GM12878 (cell line): ENCODE results near the gene POU2F1.

ENCODE experiments used
- CTCF ChIP-seq, 3 experiments: IDR thresholded peaks in 2 of 3; conservative IDR thresholded peaks in 1 of 3; 2 replicates each; pipeline ENCODE4 v1.5.1; 2011; ENCODE audit warnings: low read depth in 3 of 3, low read length in 3 of 3, mild to moderate bottlenecking in 3 of 3, control low read depth in 2 of 3, moderate library complexity in 2 of 3, inconsistent platforms in 1 of 3, mixed read lengths in 1 of 3; ENCODE audit not compliant: control insufficient read depth in 2 of 3, insufficient read depth in 1 of 3; ENCODE audit errors: extremely low read depth in 1 of 3
- POLR2AphosphoS5 ChIP-seq: IDR thresholded peaks from 2 replicates; pipeline ENCODE4 v1.6.1; 2011; ENCODE audit warnings: mild to moderate bottlenecking, low read length, inconsistent platforms

GRCh38 chr1:167360120-167360519 is 139.4 kb downstream of the POU2F1 start:
- TF ChIP-seq POLR2AphosphoS5 (no peak), CTCF (IDR thresholded peaks at IDR 0.05 in 2 of 3, conservative IDR thresholded peaks at IDR 0.05 in 1 of 3; ENCODE audit: control insufficient read depth in 2 of 3, extremely low read depth in 1 of 3, insufficient read depth in 1 of 3, low read depth in 3 of 3, low read length in 3 of 3) (no peak)
